ENCODE measurements around the gene BLMH.

Gene BLMH

DNA sequence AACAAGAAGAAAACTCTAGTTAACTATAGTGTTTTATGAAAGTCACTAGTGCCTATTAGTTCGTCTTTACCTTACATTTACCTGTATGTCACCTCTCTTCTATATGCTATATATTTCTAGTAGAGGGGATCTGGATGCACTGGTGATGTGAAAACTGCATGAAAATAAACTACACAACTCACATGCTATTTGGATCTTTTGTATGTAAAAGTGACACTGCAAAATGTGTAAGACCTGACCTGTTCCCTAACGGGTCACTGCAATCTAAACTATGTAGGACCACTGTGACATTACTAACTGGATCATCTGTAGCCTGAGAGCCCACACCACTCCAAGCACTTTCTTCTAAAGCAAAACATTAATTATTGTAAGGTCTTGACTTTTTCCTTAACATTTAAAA, 1.7 kb downstream of the BLMH start:
- no peaks in the 10 kb centered on the region for H3K9me2 ChIP-seq (replicated peaks; ENCODE audit: control insufficient read depth, low read length)
- peaks cover 6% of the 10 kb centered on the region for H3F3A ChIP-seq (ENCODE audit: control insufficient read depth, insufficient read depth)
- H3K27me3 ChIP-seq (ENCODE audit: control insufficient read depth, low read length) = no peaks in the 10 kb centered on the region
- H3K36me3 ChIP-seq (ENCODE audit: control insufficient read depth, low read length) = peaks cover 60% of the 10 kb centered on the region
- peaks cover 17% of the 10 kb centered on the region for H3K4me1 ChIP-seq (ENCODE audit: control insufficient read depth, low read length)
- peak overlapping the region; percentile 89 for H3K4me3 ChIP-seq (ENCODE audit: low read length)
- no peak overlapping the region for H3K27ac ChIP-seq (ENCODE audit: low read depth, low read length)
- peaks cover 9% of the 10 kb centered on the region; the same call in 1 of the 2 replicates for H4K20me1 ChIP-seq (ENCODE audit: control insufficient read depth, insufficient read depth, low read depth, low read length)
- H3K4me2 ChIP-seq (ENCODE audit: low read length) = peak overlapping the region; percentile 88
- peaks cover 33% of the 10 kb centered on the region for H3K79me2 ChIP-seq (ENCODE audit: control insufficient read depth, low read length)
- TF ChIP-seq EZH2phosphoT487 (IDR thresholded peaks at IDR 0.05; ENCODE audit: borderline replicate concordance, low read length) (no peak), CTCF (IDR thresholded peaks at IDR 0.05; ENCODE audit: low read depth, low read length, poor library complexity, severe bottlenecking) (no peak)
- H3K9me3 ChIP-seq (ENCODE audit: control insufficient read depth, insufficient read depth, low read length) = no peaks in the 10 kb centered on the region

GRCh38 chr17:30279156-30279555, 12.6 kb downstream of the BLMH start:
- Histone ChIP-seq H3F3A (ENCODE audit: control insufficient read depth, insufficient read depth) (no peaks in the 10 kb centered on the region), H3K27me3 (ENCODE audit: control insufficient read depth, low read length) (no peaks in the 10 kb centered on the region), H3K9me2 (replicated peaks; ENCODE audit: control insufficient read depth, low read length) (no peaks in the 10 kb centered on the region), H3K9me3 (ENCODE audit: control insufficient read depth, insufficient read depth, low read length) (no peaks in the 10 kb centered on the region), H3K4me1 (ENCODE audit: control insufficient read depth, low read length) (no peaks in the 10 kb centered on the region), H3K36me3 (ENCODE audit: control insufficient read depth, low read length) (peaks cover 88% of the 10 kb centered on the region), H4K20me1 (ENCODE audit: control insufficient read depth, insufficient read depth, low read depth, low read length) (no peaks in the 10 kb centered on the region), H3K4me3 (ENCODE audit: low read length) (no peak overlapping the region), H3K4me2 (ENCODE audit: low read length) (no peak overlapping the region), H3K79me2 (ENCODE audit: control insufficient read depth, low read length) (no peaks in the 10 kb centered on the region), H3K27ac (ENCODE audit: low read depth, low read length) (no peak overlapping the region)
- TF ChIP-seq CTCF (IDR thresholded peaks at IDR 0.05; ENCODE audit: low read depth, low read length, poor library complexity, severe bottlenecking) = no peak
- TF ChIP-seq EZH2phosphoT487 (IDR thresholded peaks at IDR 0.05; ENCODE audit: borderline replicate concordance, low read length) = no peak

DNA sequence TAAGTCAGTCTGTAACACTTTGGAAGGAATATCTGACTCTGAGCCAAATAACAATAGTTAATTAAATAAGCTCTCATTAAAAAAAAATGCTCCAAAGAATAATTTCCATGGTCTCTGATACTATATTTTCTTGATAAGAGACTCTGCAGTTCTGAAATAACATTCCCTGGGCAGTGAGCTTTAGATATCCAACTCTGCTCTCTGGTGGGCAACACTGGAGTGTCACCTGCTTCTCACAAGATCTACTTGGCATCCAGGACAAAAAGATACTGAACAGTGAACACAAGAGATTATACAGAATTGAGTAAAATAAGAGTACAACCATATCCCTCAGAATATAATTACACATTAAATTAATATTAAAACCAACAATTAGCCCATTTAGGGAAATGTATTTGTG, 13.7 kb downstream of the BLMH start:
- Histone ChIP-seq H4K20me1 (ENCODE audit: control insufficient read depth, insufficient read depth, low read depth, low read length) (no peaks in the 10 kb centered on the region), H3K9me3 (ENCODE audit: control insufficient read depth, insufficient read depth, low read length) (no peaks in the 10 kb centered on the region), H3K4me2 (ENCODE audit: low read length) (no peak overlapping the region), H3K27me3 (ENCODE audit: control insufficient read depth, low read length) (no peaks in the 10 kb centered on the region), H3F3A (ENCODE audit: control insufficient read depth, insufficient read depth) (no peaks in the 10 kb centered on the region), H3K4me1 (ENCODE audit: control insufficient read depth, low read length) (no peaks in the 10 kb centered on the region), H3K4me3 (ENCODE audit: low read length) (no peak overlapping the region), H3K9me2 (replicated peaks; ENCODE audit: control insufficient read depth, low read length) (no peaks in the 10 kb centered on the region), H3K27ac (ENCODE audit: low read depth, low read length) (no peak overlapping the region), H3K79me2 (ENCODE audit: control insufficient read depth, low read length) (no peaks in the 10 kb centered on the region), H3K36me3 (ENCODE audit: control insufficient read depth, low read length) (peaks cover 91% of the 10 kb centered on the region)
- TF ChIP-seq CTCF (IDR thresholded peaks at IDR 0.05; ENCODE audit: low read depth, low read length, poor library complexity, severe bottlenecking) (peak; percentile 12), EZH2phosphoT487 (IDR thresholded peaks at IDR 0.05; ENCODE audit: borderline replicate concordance, low read length) (no peak)

DNA sequence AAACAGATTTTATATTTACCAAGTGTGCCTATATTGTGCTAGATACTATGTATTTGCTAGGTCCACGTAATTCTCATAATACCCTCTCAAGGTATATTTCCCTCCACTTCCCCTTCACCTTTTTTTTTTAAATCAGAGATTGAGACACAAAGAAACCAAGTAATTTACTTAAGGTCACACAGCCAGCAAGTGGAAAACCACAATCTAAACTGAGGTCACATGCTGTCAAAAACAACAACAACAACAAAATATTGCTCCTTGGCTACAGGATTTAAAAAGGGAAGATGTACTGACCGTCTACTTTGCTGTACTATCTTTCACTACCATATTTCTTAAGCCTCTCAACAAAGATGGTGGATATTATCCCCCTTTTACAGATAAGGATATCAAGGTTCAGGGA, 15.8 kb downstream of the BLMH start:
- Histone ChIP-seq H3K79me2 (ENCODE audit: control insufficient read depth, low read length) (no peaks in the 10 kb centered on the region), H3K36me3 (ENCODE audit: control insufficient read depth, low read length) (peaks cover 92% of the 10 kb centered on the region)
- no peak for TF ChIP-seq CTCF (IDR thresholded peaks at IDR 0.05; ENCODE audit: low read depth, low read length, poor library complexity, severe bottlenecking)

More for the DNA sequence above, 15.8 kb downstream of the BLMH start:
- H3K27ac ChIP-seq (ENCODE audit: low read depth, low read length) = no peak overlapping the region
- H3K4me3 ChIP-seq (ENCODE audit: low read length) = no peak overlapping the region
- no peaks in the 10 kb centered on the region for H4K20me1 ChIP-seq (ENCODE audit: control insufficient read depth, insufficient read depth, low read depth, low read length)
- no peaks in the 10 kb centered on the region for H3K4me1 ChIP-seq (ENCODE audit: control insufficient read depth, low read length)
- no peaks in the 10 kb centered on the region for H3K9me2 ChIP-seq (replicated peaks; ENCODE audit: control insufficient read depth, low read length)
- H3K27me3 ChIP-seq (ENCODE audit: control insufficient read depth, low read length) = no peaks in the 10 kb centered on the region
- no peak overlapping the region for H3K4me2 ChIP-seq (ENCODE audit: low read length)
- H3F3A ChIP-seq (ENCODE audit: control insufficient read depth, insufficient read depth) = no peaks in the 10 kb centered on the region
- H3K9me3 ChIP-seq (ENCODE audit: control insufficient read depth, insufficient read depth, low read length) = no peaks in the 10 kb centered on the region

All from DOHH2 (cell line).